Activated CD8-positive, alpha-beta memory T cell treated with anti-CD3 and anti-CD28 coated beads for 4 hours (primary cell): ENCODE measurements around the gene ALOX15.
"Not testable (repeated sequence)": the region's sequence is repeated elsewhere in the genome, so short reads cannot be mapped to it uniquely, and the experiment has no call there.

ENCODE experiments used
- DNase-seq, 2 donors: peaks; one replicate each; pipeline ENCODE4 v3.0.0-alpha.2; 2020; ENCODE audit warnings: low read depth in 2 of 2

Gene ALOX15

DNA sequence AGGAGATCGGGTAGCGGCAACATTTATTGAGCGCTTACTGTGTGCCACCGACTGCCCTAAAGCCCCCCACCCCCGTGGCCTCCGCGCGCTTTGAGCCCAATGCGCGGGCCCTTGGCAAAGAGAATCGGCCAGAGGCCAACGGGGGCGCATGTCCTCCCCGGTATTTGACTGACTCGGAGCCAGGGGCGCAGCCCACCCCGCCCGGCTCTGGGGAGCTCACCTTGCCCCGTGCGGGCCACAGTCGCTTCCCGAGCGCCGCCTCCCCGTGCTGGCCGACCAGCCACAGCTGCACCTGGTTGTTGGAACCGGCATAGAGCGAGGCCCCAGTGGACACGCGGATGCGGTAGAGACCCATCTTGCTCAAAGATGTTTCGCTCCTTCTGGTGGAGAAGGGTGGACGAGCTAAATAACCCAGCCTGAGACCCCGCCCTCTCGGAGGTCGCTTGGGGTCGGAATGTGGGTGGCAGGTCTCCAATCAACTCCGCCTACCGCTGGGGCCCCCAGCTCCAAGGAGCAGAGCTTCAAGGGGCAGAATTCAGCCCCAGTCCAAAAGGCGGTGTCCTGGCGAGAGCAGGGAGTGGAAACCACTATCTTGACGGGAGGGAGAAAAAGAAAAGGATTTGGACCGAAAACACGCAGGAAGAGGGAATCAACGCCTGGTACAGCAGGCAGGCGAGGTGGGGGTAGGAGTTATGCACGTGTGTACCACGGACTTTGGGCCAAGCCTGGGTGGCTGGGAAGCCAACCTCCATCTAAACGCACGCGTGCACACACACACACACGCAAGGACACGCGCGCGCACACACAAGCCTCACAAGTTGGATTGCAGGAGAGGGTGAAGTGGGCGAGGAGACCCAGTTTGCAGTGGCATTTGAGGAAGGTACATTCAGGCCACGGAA, at the start of gene ALOX15:
TSS of gene ALOX15 (minus strand) at position 382 of the 899 bp plus-strand sequence. CDS start at position 355, 27 bp downstream.
- no peak for DNase-seq

DNA sequence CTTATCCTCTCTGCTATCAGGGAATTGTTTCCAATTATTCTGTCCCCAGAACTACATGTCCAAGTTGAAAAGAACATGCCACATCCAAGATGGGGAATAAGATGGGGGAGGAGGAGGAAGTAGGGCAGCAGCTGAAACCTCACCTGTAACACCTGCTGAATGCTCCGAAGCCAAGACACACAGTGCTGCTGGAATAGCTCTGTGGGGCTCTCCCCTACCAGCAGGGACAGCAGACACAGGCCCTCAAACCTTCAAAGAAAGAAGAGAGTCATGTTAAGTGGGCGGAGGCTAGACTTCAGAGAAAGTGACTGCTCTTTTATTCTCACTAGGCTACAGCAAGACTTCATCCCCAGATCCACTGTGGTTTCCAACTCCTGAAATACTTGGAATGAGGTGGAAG, 49.3 kb upstream of the ALOX15 start:
- DNase-seq, result no peak

DNA sequence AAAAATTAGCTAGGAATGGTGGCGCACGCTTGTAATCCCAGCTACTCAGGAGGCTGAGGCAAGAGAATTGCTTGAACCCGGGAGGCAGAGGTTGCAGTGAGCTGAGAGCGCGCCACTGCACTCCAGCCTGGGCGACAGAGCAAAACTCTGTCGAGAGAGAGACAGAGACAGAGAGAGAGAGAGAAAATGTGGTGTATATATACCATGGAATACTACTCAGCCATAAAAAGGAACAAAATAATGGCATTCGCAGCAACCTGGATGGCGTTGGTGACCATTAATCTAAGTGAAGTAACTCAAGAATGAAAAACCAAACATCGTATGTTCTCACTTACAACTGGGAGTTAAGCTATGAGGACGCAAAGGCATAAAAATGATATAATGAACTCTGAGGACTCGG, 48.4 kb upstream of the ALOX15 start:
- not testable (repeated sequence) for DNase-seq

- DNase-seq, result not testable (repeated sequence)
Measured at GRCh38 chr17:4683739-4684138, 42.3 kb upstream of the ALOX15 start.

DNA sequence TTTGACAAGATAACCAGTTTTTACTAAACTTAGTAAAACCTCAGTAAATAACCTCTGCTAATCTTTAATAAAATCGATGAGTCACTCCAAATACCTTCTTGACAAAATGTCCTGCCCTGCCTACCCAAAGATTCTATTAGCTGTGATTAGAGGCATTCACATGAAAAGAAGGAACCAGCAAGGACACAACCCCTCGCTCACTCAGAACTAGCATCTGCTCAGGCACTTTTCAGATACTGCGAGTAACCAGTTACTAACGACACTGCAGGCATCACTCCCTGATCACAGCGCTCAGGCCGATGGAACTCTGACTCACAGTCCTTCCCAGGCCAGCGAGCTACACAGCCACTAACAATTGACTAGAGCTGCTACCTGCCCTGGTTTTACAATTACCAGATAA, 38.2 kb upstream of the ALOX15 start:
- DNase-seq, result no peak

DNA sequence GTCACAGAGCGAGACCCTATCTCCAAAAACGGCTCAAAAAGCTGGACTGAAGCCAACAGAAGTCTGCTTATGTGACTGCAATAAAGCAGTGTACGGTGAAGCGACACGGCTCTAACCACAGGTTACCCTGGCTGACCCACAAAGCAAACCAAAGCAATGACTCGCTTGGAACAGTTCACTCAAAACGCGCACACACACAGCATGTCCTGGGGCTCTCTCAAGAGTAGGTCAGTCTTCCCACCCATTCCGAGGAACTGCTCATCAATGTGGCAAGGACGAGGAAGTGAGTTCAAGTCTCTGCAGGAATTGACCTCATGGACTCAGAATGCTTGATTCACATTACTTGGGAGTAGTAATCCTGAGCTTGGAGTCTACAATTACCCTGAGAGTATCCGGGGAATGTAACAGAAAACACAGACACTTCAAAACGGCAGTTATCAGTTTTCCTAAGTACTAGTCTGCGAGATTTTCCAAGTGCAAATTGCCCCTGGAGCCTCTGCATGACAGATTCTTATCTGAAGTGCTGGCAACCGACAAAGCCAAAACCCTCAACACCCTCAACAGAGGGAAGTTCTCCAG, 37.1 kb upstream of the ALOX15 start:
- no peak for DNase-seq

- DNase-seq, result no peak
Measured at GRCh38 chr17:4676791-4677190, 35.3 kb upstream of the ALOX15 start.

- no peak for DNase-seq
Measured at GRCh38 chr17:4675791-4676190, 34.3 kb upstream of the ALOX15 start.

DNA sequence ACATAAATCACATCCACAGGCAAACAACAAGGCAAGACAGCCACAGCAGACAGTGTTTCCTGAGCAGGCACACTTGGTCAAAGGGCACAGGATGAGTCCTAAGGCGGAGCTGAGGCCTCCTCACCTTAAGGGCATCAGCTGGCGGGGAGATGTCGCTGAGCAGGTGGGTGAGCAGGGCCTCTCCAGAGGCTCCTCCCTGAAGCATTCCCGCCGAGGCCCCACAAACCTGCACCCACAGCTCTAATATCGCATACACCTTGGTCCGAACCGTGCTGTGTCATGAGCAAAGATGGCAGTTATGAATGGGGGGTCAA, 33.2 kb upstream of the ALOX15 start:
- no peak for DNase-seq

DNA sequence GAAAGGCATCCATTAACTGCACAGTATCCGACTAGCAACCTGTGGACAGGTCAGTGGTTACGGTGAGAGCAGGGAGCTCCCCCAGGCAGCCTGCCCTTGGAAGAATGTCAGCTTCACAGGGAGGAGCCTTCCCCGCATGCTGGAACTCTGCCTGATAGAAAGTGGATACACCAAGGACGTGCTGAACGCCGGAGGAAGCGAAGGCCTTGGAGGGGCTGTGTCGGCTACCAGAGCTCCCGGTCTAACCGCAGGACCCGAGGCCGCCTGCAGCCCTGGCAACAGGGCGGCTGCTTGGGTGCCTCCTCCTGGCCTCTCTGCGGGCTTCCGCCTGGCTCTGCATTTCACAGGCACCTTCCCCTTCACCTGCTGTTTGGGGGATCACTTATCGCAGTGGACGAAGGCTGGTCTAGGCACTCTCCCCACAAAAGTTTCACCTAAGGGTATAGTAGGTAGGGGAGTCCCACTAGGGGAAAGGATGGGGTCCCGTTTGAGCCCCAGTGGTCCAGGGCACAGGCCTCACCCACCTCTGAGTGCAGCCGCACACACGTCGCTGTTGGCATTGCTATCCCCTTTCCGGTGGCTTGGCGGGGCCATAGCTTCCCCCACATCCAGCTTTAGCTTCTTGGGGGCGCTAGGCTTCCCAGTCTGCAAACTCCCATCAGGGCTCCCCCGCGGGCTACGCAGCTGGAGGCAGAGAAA, 32.7 kb upstream of the ALOX15 start:
- no peak for DNase-seq

GRCh38 chr17:4673169-4673568, 31.7 kb upstream of the ALOX15 start:
- DNase-seq, result no peak

DNA sequence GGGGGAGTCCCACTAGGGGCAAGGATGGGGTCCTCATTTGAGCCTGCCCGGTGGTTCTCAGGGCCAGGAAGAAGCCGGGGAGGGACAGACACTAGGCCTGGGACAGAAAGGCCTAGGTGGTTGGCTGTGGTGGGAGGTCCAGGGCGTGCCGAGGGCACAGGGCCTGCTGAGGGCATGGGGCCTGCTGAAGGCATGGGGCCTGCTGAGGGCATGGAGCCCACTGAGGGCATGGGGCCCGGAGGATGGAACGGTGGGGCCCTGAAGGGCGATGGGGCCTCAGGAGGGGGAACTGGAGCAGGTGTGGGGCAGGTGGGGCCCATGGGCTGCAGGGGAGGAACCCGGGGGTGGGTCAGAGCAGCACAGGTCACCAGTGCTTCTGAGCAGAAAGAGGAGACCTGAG, 31.3 kb upstream of the ALOX15 start:
- DNase-seq, result no peak

DNA sequence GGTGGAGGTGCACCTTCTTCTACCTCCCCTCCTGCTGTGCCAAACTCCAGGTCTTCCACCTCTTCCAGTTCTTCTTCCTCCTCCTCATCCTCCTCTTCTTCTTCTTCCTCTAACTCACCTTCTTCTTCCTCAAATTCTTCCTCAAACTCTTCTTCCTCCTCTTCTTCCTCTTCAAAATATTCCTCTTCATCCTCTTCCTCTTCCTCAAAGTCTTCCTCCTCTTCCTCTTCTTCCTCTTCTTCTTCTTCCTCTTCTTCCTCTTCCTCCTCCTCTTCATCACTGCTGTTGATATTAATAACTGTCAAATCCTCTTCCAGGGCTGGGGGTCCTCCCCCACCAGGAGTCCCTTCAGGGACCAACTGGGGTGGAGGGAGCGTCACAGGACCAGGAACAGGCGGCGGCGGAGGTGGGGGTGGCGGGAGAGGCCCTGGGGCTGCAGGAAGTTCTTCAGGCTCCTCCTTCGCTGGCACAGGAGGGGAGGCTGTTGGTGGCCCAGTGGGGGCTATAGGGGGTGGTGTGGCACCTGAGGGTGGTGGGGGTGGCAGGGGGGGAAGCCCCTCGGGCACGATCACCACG, 30.7 kb upstream of the ALOX15 start:
- no peak for DNase-seq

- DNase-seq, result no peak
Measured at GRCh38 chr17:4667166-4667565, 25.7 kb upstream of the ALOX15 start.

DNA sequence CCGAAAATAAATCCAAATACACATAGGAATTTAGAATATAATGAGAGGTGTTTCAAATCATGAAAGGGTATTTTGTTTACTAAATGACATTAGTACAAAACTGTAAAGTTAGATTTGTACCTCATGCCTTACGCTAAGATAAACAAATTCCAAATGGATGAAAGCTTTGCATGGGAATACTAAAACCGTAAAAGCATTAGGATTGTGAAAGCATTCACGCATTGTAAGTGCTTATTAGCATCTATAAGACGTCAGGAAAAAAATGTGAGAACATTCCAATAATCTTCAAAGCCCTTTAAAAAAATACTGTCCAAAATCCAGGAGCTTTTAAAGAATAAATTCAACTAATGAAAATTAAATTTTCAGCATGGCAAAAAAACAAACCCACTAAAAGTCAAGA, 24.8 kb upstream of the ALOX15 start:
- DNase-seq, result no peak

DNA sequence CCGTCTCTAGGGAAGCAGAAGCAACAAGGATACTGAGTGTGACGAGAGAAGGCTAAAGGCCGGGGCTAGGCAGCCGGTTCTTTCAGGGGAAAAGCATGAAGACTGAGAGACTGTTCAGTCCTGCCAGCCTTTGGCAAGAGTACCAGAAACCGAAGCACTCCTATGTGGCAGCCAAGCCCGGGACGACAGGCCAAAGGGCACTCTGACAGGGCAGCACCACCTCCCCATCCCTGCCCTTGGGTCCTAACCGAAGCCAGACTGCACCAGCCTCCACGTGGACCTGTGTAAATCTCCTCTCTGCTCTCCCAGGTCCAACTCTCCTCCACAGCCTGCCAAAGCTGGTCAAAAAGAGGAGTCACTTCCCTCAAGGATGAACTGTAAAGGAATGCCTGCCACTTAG, 23.5 kb upstream of the ALOX15 start:
- DNase-seq, result no peak

DNA sequence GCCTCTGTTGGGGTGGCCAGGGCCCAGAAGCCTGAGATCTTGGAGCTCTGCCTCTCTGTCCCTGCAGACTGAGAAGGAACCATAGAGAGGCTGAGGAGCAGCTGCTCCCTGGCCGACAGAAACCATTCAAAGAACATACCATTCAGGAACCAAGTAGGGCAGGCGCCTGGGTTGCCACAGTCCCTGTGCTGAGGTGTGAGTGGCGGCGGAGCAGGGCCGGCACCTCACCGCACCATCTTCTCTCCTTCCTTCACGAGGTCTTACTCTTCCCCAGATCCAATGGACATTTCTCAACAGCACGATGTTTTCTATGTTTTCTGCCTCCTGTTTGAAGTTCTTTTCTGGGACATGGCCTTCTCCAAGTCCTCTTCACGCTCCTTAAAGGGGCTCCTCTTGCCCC, 22.8 kb upstream of the ALOX15 start:
- no peak for DNase-seq

DNA sequence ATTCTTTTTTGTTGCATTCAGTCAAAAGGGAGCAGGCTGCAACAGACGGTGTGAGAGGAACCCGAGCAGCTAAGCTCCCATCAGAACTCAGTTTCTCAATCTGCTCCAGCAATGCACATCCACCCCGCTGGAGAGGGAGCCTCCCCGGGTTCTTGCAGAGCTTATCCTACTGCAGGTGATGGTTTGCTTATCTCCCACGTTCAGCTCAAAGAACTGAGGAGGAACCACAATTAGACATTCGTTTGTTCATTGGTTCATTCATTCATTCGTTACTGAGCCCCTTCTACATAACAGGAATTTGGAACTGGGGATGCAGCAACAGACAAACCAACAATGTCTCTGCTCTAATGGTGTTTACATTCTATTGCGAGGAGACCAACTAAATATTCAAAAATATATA, 22.2 kb upstream of the ALOX15 start:
- DNase-seq, result no peak

GRCh38 chr17:4658478-4659305, 17.2 kb upstream of the ALOX15 start:
- peak in 1 of 2 donors; percentile 12 for DNase-seq

GRCh38 chr17:4657678-4658077, 16.2 kb upstream of the ALOX15 start:
- no peak for DNase-seq

- DNase-seq, result not testable (repeated sequence)
Measured at GRCh38 chr17:4655933-4656332, 14.5 kb upstream of the ALOX15 start.

GRCh38 chr17:4652997-4653396, 11.5 kb upstream of the ALOX15 start:
- DNase-seq, result no peak
